ENCODE measurements around the gene CEBPZ.

GRCh38 chr2:37274359-37274965, 43.1 kb upstream of the CEBPZ start:
- no peak for TF ChIP-seq POLR2A (IDR thresholded peaks at IDR 0.05)
- no peak for TF ChIP-seq CTCF (IDR thresholded peaks at IDR 0.05)
